Measurements from ENCODE around the gene MEI1. TPM values are rescaled to one million over a fixed set of nuclear protein-coding genes. Genes with fewer than 3 reads are reported as not detected.

MEI1 gene
- total RNA-seq, 1 donor = 0.36 TPM

DNA sequence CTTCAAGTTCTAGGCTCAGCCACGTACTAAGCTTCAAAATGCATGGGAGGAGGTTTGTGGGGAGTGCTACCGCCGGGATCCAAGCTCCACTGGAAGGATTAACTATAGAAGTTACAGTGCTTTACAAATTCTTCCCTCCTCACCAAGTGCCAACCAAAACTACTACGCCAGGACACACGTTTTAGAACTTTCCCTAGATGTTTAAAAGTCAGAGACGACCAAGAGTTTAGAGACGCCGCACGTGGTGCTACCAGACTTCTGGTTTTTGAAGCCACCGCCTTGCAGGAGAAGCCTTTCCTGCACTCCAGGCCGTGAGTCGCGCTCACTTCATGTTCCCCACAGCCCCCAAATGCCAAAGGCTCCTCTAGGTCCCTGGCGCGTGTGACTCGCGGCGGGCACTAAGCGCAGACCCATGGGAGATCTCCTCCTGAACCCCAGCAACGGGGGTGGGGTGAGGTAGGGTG lies 11.4 kb upstream of the MEI1 start:
- H3K4me2 ChIP-seq (ENCODE audit: insufficient read depth, low read length) = peak overlapping the region; percentile 88
- peak overlapping the region; percentile 99 for H3K4me3 ChIP-seq (ENCODE audit: insufficient read depth, low read length)
- H3K79me2 ChIP-seq (ENCODE audit: insufficient read depth, low read length) = peaks cover 57% of the 10 kb centered on the region
- TF ChIP-seq CTCF (IDR thresholded peaks at IDR 0.05; ENCODE audit: extremely low read depth, low read depth, low read length) = no peak
- peak; percentile 69 for DNase-seq (ENCODE audit: insufficient read length, low spot score, missing footprints)
- no peaks in the 10 kb centered on the region for H3K36me3 ChIP-seq (ENCODE audit: insufficient read depth, low read length)
- peaks cover 8% of the 10 kb centered on the region for H4K20me1 ChIP-seq (ENCODE audit: insufficient read depth, low read length)
- H3K4me1 ChIP-seq (ENCODE audit: insufficient read depth, low read length) = peaks cover 24% of the 10 kb centered on the region
- no peaks in the 10 kb centered on the region for H3K9me3 ChIP-seq (ENCODE audit: low read depth, low read length)
- H2AFZ ChIP-seq (ENCODE audit: low read length) = peak overlapping the region; percentile 89
- no peaks in the 10 kb centered on the region for H3K27me3 ChIP-seq (ENCODE audit: insufficient read depth, low read length)
- peak overlapping the region; percentile 94 for H3K27ac ChIP-seq (ENCODE audit: low read depth, low read length)

DNA sequence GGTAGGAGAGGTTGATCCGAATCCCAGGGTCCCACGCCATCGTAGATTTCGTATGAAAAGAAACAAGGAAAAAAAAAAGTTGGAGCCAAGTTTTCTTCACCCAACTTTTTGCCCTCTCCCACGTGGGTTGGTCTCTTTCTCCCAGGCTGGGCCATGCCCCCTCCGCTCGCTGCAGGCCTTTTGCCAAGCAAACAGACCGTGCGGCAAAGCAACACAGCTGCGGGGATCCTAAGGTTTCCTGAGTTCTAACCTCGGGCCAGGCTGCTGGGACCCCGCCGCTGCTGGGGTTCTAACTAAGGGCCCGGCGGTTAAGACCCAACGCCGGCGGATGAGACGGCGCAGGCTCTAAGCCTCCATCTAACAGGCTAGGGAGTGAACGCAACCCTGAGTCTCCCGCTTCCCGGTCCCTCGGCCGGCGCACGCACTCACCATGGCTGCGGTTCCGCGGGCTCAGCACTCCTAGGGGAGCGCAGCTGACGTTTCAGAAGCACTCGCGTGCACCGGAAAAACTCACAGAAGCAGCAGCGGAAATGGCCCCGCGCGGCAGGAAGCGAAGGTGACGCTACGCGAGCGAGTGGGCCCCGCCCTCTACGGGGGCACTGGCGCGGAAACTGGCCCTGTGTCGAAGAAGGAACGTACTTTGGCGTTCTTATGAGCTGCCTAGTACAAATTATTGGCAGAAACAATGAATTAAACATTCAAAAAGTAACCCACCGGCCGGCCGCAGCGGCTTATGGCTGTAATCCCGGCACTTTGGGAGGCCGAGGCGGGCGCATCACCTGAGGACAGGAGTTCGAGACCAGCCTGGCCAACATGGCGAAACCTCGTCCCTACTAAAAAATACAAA lies 10.7 kb upstream of the MEI1 start, which contains the start of gene SNU13:
SNU13 (minus strand) TSS at position 503 of the 847 bp plus-strand sequence; CDS start at position 432, 71 bp downstream.
- peaks cover 22% of the 10 kb centered on the region for H3K4me1 ChIP-seq (ENCODE audit: insufficient read depth, low read length)
- H3K79me2 ChIP-seq (ENCODE audit: insufficient read depth, low read length) = peaks cover 50% of the 10 kb centered on the region
- H3K9me3 ChIP-seq (ENCODE audit: low read depth, low read length) = no peaks in the 10 kb centered on the region
- peaks cover 7% of the 10 kb centered on the region for H4K20me1 ChIP-seq (ENCODE audit: insufficient read depth, low read length)
- peaks cover 2% of the 10 kb centered on the region for H3K36me3 ChIP-seq (ENCODE audit: insufficient read depth, low read length)
- no peaks in the 10 kb centered on the region for H3K27me3 ChIP-seq (ENCODE audit: insufficient read depth, low read length)
- H3K27ac ChIP-seq (ENCODE audit: low read depth, low read length) = peak within 1 kb of the TSS; percentile 94
- no peak for TF ChIP-seq CTCF (IDR thresholded peaks at IDR 0.05; ENCODE audit: extremely low read depth, low read depth, low read length)
- peak within 1 kb of the TSS; percentile 99 for H3K4me3 ChIP-seq (ENCODE audit: insufficient read depth, low read length)
- H2AFZ ChIP-seq (ENCODE audit: low read length) = peak within 1 kb of the TSS; percentile 89
- peak within 1 kb of the TSS; percentile 88 for H3K4me2 ChIP-seq (ENCODE audit: insufficient read depth, low read length)
- DNase-seq (ENCODE audit: insufficient read length, low spot score, missing footprints) = peak; percentile 98

- H3K36me3 ChIP-seq (ENCODE audit: insufficient read depth, low read length) = peaks cover 6% of the 10 kb centered on the region
- no peaks in the 10 kb centered on the region for H3K9me3 ChIP-seq (ENCODE audit: low read depth, low read length)
- peaks cover 4% of the 10 kb centered on the region for H4K20me1 ChIP-seq (ENCODE audit: insufficient read depth, low read length)
- H2AFZ ChIP-seq (ENCODE audit: low read length) = no peak overlapping the region
- peaks cover 14% of the 10 kb centered on the region for H3K4me1 ChIP-seq (ENCODE audit: insufficient read depth, low read length)
- DNase-seq (ENCODE audit: insufficient read length, low spot score, missing footprints) = no peak
- H3K4me3 ChIP-seq (ENCODE audit: insufficient read depth, low read length) = no peak overlapping the region
- H3K27ac ChIP-seq (ENCODE audit: low read depth, low read length) = no peak overlapping the region
- no peak for TF ChIP-seq CTCF (IDR thresholded peaks at IDR 0.05; ENCODE audit: extremely low read depth, low read depth, low read length)
- no peak overlapping the region for H3K4me2 ChIP-seq (ENCODE audit: insufficient read depth, low read length)
- H3K79me2 ChIP-seq (ENCODE audit: insufficient read depth, low read length) = peaks cover 32% of the 10 kb centered on the region
- no peaks in the 10 kb centered on the region for H3K27me3 ChIP-seq (ENCODE audit: insufficient read depth, low read length)
These were observed 8.8 kb upstream of the MEI1 start for GRCh38 chr22:41690476-41690875.

- Histone ChIP-seq H3K27me3 (ENCODE audit: insufficient read depth, low read length) (no peaks in the 10 kb centered on the region), H3K4me3 (ENCODE audit: insufficient read depth, low read length) (no peak overlapping the region), H4K20me1 (ENCODE audit: insufficient read depth, low read length) (no peaks in the 10 kb centered on the region), H2AFZ (ENCODE audit: low read length) (no peak overlapping the region), H3K79me2 (ENCODE audit: insufficient read depth, low read length) (no peaks in the 10 kb centered on the region), H3K27ac (ENCODE audit: low read depth, low read length) (no peak overlapping the region), H3K36me3 (ENCODE audit: insufficient read depth, low read length) (peaks cover 6% of the 10 kb centered on the region), H3K4me2 (ENCODE audit: insufficient read depth, low read length) (no peak overlapping the region), H3K4me1 (ENCODE audit: insufficient read depth, low read length) (peaks cover 14% of the 10 kb centered on the region), H3K9me3 (ENCODE audit: low read depth, low read length) (no peaks in the 10 kb centered on the region)
- no peak for DNase-seq (ENCODE audit: insufficient read length, low spot score, missing footprints)
- no peak for TF ChIP-seq CTCF (IDR thresholded peaks at IDR 0.05; ENCODE audit: extremely low read depth, low read depth, low read length)
These were observed 4.1 kb upstream of the MEI1 start for GRCh38 chr22:41695211-41695610.

Data from osteoblast (primary cell).